ENCODE data around the gene C1QTNF6. TPM values are rescaled to one million over a fixed set of nuclear protein-coding genes. Genes with fewer than 3 reads are reported as not detected.

C1QTNF6 gene
- total and polyA plus RNA-seq, 2 of the 8 experiments (the other 6 are each of a cell fraction or from before 2014, with no cell fraction given) = 3.1 to 6.5 TPM

- TF ChIP-seq GTF2F1 (IDR thresholded peaks at IDR 0.05; ENCODE audit: borderline replicate concordance, low read depth, low read length) = no peak
- TF ChIP-seq, protein P1, sequence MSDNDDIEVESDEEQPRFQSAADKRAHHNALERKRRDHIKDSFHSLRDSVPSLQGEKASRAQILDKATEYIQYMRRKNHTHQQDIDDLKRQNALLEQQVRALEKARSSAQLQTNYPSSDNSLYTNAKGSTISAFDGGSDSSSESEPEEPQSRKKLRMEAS (IDR thresholded peaks at IDR 0.05) = no peak
These were observed 38.5 kb upstream of the C1QTNF6 start (continued) for GRCh38 chr22:37226514-37226913.

Measured in H1 (cell line).